ENCODE measurements around the gene MUC3A.
"Not testable (repeated sequence)": the region's sequence is repeated elsewhere in the genome, so short reads cannot be mapped to it uniquely, and the experiment has no call there.

Gene MUC3A

DNA sequence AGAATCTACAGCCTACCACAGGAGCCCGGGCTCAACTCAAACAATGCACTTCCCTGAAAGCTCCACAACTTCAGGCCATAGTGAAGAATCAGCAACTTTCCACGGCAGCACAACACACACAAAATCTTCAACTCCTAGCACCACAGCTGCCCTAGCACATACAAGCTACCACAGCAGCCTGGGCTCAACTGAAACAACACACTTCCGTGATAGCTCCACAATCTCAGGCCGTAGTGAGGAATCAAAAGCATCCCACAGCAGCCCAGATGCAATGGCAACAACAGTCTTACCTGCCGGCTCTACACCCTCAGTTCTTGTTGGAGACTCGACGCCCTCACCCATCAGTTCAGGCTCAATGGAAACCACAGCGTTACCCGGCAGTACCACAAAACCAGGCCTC is 42.3 kb downstream of the MUC3A start:
- no peak overlapping the region for H3K4me3 ChIP-seq (ENCODE audit: insufficient read depth, low read depth, low read length)
- no peaks in the 10 kb centered on the region for H3K27me3 ChIP-seq (ENCODE audit: control insufficient read depth, insufficient read depth, low read length, poor library complexity, severe bottlenecking)
- 93 to 94% methylated on average over 9 of the region's 9 CpGs for WGBS, 2 experiments
- no peak overlapping the region for H3K27ac ChIP-seq (ENCODE audit: insufficient read depth, low read depth, low read length, poor library complexity, severe bottlenecking)
- H3K4me1 ChIP-seq (ENCODE audit: control insufficient read depth, insufficient read depth, low read length) = no peaks in the 10 kb centered on the region
- H3K36me3 ChIP-seq (ENCODE audit: control insufficient read depth, insufficient read depth, low read length) = no peaks in the 10 kb centered on the region
- no peaks in the 10 kb centered on the region for H3K9me3 ChIP-seq (ENCODE audit: control insufficient read depth, low read length)

GRCh38 chr7:100992280-100992679 is 42.9 kb downstream of the MUC3A start:
- not testable (repeated sequence) for H3K27ac ChIP-seq (ENCODE audit: insufficient read depth, low read depth, low read length, poor library complexity, severe bottlenecking)
- 90 to 91% methylated on average over 8 of the region's 12 CpGs for WGBS, 2 experiments

GRCh38 chr7:100994671-100995070 is 45.3 kb downstream of the MUC3A start:
- not testable (repeated sequence) for H3K27me3 ChIP-seq (ENCODE audit: control insufficient read depth, insufficient read depth, low read length, poor library complexity, severe bottlenecking); H3K9me3 ChIP-seq (ENCODE audit: control insufficient read depth, low read length); H3K4me3 ChIP-seq (ENCODE audit: insufficient read depth, low read depth, low read length); H3K27ac ChIP-seq (ENCODE audit: insufficient read depth, low read depth, low read length, poor library complexity, severe bottlenecking); H3K4me1 ChIP-seq (ENCODE audit: control insufficient read depth, insufficient read depth, low read length); H3K36me3 ChIP-seq (ENCODE audit: control insufficient read depth, insufficient read depth, low read length)
- WGBS, 2 experiments = no CpG with 5 or more reads among the region's 9 CpGs

More at GRCh38 chr7:100992280-100992679, 42.9 kb downstream of the MUC3A start:
- H3K36me3 ChIP-seq (ENCODE audit: control insufficient read depth, insufficient read depth, low read length); H3K9me3 ChIP-seq (ENCODE audit: control insufficient read depth, low read length); H3K27me3 ChIP-seq (ENCODE audit: control insufficient read depth, insufficient read depth, low read length, poor library complexity, severe bottlenecking); H3K4me3 ChIP-seq (ENCODE audit: insufficient read depth, low read depth, low read length); H3K4me1 ChIP-seq (ENCODE audit: control insufficient read depth, insufficient read depth, low read length): not testable (repeated sequence)

DNA sequence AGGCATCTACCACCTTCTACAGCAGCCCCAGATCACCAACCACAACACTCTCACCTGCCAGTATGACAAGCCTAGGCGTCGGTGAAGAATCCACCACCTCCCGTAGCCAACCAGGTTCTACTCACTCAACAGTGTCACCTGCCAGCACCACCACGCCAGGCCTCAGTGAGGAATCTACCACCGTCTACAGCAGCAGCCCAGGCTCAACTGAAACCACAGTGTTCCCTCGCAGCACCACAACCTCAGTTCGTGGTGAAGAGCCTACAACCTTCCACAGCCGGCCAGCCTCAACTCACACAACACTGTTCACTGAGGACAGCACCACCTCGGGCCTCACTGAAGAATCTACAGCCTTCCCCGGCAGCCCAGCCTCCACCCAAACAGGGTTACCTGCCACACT is 49.2 kb downstream of the MUC3A start:
- WGBS, 2 experiments = 76 to 93% methylated on average over 2 to 3 of the region's 10 CpGs
- not testable (repeated sequence) for H3K9me3 ChIP-seq (ENCODE audit: control insufficient read depth, low read length); H3K27ac ChIP-seq (ENCODE audit: insufficient read depth, low read depth, low read length, poor library complexity, severe bottlenecking); H3K4me3 ChIP-seq (ENCODE audit: insufficient read depth, low read depth, low read length); H3K4me1 ChIP-seq (ENCODE audit: control insufficient read depth, insufficient read depth, low read length); H3K27me3 ChIP-seq (ENCODE audit: control insufficient read depth, insufficient read depth, low read length, poor library complexity, severe bottlenecking); H3K36me3 ChIP-seq (ENCODE audit: control insufficient read depth, insufficient read depth, low read length)

DNA sequence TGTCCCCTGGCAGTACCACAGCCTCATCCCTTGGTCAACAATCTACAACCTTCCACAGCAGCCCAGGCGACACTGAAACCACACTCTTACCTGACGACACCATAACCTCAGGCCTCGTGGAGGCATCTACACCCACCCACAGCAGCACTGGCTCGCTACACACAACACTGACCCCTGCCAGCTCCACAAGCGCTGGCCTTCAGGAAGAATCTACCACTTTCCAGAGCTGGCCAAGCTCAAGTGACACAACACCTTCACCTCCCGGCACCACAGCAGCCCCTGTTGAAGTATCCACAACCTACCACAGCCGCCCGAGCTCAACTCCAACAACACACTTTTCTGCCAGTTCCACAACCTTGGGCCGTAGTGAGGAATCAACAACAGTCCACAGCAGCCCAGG is 50.0 kb downstream of the MUC3A start:
- not testable (repeated sequence) for H3K36me3 ChIP-seq (ENCODE audit: control insufficient read depth, insufficient read depth, low read length); H3K4me1 ChIP-seq (ENCODE audit: control insufficient read depth, insufficient read depth, low read length); H3K9me3 ChIP-seq (ENCODE audit: control insufficient read depth, low read length); H3K4me3 ChIP-seq (ENCODE audit: insufficient read depth, low read depth, low read length); H3K27ac ChIP-seq (ENCODE audit: insufficient read depth, low read depth, low read length, poor library complexity, severe bottlenecking); H3K27me3 ChIP-seq (ENCODE audit: control insufficient read depth, insufficient read depth, low read length, poor library complexity, severe bottlenecking)
- WGBS, 2 experiments = no CpG with 5 or more reads among the region's 9 CpGs

- H3K4me3 ChIP-seq (ENCODE audit: insufficient read depth, low read depth, low read length); H3K9me3 ChIP-seq (ENCODE audit: control insufficient read depth, low read length): not testable (repeated sequence)
- WGBS, 2 experiments = 88 to 95% methylated on average over 5 to 6 of the region's 10 CpGs
Observed at GRCh38 chr7:101000025-101000424, 50.7 kb downstream of the MUC3A start.

DNA sequence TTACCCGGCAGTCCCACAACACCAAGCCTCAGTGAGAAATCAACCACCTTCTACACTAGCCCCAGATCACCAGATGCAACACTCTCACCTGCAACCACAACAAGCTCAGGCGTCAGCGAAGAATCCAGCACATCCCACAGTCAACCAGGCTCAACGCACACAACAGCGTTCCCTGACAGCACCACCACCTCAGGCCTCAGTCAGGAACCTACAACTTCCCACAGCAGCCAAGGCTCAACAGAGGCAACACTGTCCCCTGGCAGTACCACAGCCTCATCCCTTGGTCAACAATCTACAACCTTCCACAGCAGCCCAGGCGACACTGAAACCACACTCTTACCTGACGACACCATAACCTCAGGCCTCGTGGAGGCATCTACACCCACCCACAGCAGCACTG is 53.0 kb downstream of the MUC3A start:
- not testable (repeated sequence) for H3K9me3 ChIP-seq (ENCODE audit: control insufficient read depth, low read length); H3K36me3 ChIP-seq (ENCODE audit: control insufficient read depth, insufficient read depth, low read length)
- no CpG with 5 or more reads among the region's 8 CpGs for WGBS, 2 experiments

More at GRCh38 chr7:101000025-101000424, 50.7 kb downstream of the MUC3A start:
- H3K27ac ChIP-seq (ENCODE audit: insufficient read depth, low read depth, low read length, poor library complexity, severe bottlenecking); H3K4me1 ChIP-seq (ENCODE audit: control insufficient read depth, insufficient read depth, low read length); H3K36me3 ChIP-seq (ENCODE audit: control insufficient read depth, insufficient read depth, low read length); H3K27me3 ChIP-seq (ENCODE audit: control insufficient read depth, insufficient read depth, low read length, poor library complexity, severe bottlenecking): not testable (repeated sequence)

GRCh38 chr7:101007361-101007760 is 58.0 kb downstream of the MUC3A start:
- not testable (repeated sequence) for H3K27ac ChIP-seq (ENCODE audit: insufficient read depth, low read depth, low read length, poor library complexity, severe bottlenecking)
- WGBS, 2 experiments = 86 to 92% methylated on average over 2 of the region's 2 CpGs

More for the DNA sequence above, 53.0 kb downstream of the MUC3A start:
- H3K4me1 ChIP-seq (ENCODE audit: control insufficient read depth, insufficient read depth, low read length); H3K27ac ChIP-seq (ENCODE audit: insufficient read depth, low read depth, low read length, poor library complexity, severe bottlenecking); H3K4me3 ChIP-seq (ENCODE audit: insufficient read depth, low read depth, low read length); H3K27me3 ChIP-seq (ENCODE audit: control insufficient read depth, insufficient read depth, low read length, poor library complexity, severe bottlenecking): not testable (repeated sequence)

DNA sequence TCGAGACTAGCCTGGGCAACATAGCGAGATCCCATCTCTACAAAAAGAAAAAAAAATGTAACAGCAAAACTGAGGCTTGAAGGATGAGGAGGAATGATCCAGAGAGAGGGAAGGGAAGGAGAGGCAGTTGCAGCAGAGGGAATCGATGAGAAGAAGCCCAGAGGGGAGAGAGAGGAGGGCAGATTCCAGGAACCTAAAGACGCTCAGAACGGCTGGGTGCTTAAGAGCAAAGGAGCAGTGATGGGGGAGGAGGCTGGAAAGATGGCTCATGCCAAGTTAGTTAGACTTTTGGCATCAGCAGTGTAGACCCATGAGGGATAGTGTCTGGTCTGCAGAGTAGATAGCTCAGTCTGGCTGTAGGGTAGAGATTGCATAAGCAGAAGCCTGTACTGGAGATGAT is 60.3 kb downstream of the MUC3A start:
- H3K27ac ChIP-seq (ENCODE audit: insufficient read depth, low read depth, low read length, poor library complexity, severe bottlenecking) = no peak overlapping the region
- no peak overlapping the region for H3K4me3 ChIP-seq (ENCODE audit: insufficient read depth, low read depth, low read length)
- no peaks in the 10 kb centered on the region for H3K27me3 ChIP-seq (ENCODE audit: control insufficient read depth, insufficient read depth, low read length, poor library complexity, severe bottlenecking)
- H3K36me3 ChIP-seq (ENCODE audit: control insufficient read depth, insufficient read depth, low read length) = no peaks in the 10 kb centered on the region
- no peaks in the 10 kb centered on the region for H3K9me3 ChIP-seq (ENCODE audit: control insufficient read depth, low read length)
- no peaks in the 10 kb centered on the region for H3K4me1 ChIP-seq (ENCODE audit: control insufficient read depth, insufficient read depth, low read length)
- 92 to 94% methylated on average over 5 of the region's 5 CpGs for WGBS, 2 experiments

More at GRCh38 chr7:101007361-101007760, 58.0 kb downstream of the MUC3A start:
- not testable (repeated sequence) for H3K4me3 ChIP-seq (ENCODE audit: insufficient read depth, low read depth, low read length); H3K36me3 ChIP-seq (ENCODE audit: control insufficient read depth, insufficient read depth, low read length); H3K4me1 ChIP-seq (ENCODE audit: control insufficient read depth, insufficient read depth, low read length); H3K9me3 ChIP-seq (ENCODE audit: control insufficient read depth, low read length); H3K27me3 ChIP-seq (ENCODE audit: control insufficient read depth, insufficient read depth, low read length, poor library complexity, severe bottlenecking)

DNA sequence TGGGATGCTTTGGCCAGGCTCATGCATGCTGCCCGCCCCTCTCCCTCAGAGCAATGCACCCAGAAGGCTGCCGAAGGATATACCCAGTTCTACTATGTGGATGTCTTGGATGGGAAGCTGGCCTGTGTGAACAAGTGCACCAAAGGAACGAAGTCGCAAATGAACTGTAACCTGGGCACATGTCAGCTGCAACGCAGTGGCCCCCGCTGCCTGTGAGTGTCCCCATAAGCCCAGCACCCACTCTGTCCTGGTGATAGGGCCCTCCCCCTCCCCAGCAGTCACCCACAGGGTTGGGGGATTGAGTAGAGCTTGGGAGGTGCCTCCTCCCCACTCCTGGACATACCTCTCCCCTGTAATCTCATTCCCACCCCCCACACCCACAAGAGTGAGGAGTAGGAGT is 63.6 kb downstream of the MUC3A start:
- H3K36me3 ChIP-seq (ENCODE audit: control insufficient read depth, insufficient read depth, low read length) = no peaks in the 10 kb centered on the region
- no peaks in the 10 kb centered on the region for H3K9me3 ChIP-seq (ENCODE audit: control insufficient read depth, low read length)
- no peak overlapping the region for H3K27ac ChIP-seq (ENCODE audit: insufficient read depth, low read depth, low read length, poor library complexity, severe bottlenecking)
- H3K4me3 ChIP-seq (ENCODE audit: insufficient read depth, low read depth, low read length) = no peak overlapping the region
- peaks cover 9% of the 10 kb centered on the region for H3K4me1 ChIP-seq (ENCODE audit: control insufficient read depth, insufficient read depth, low read length)
- 92% methylated on average over 6 of the region's 6 CpGs for WGBS, 2 experiments
- no peaks in the 10 kb centered on the region for H3K27me3 ChIP-seq (ENCODE audit: control insufficient read depth, insufficient read depth, low read length, poor library complexity, severe bottlenecking)

GRCh38 chr7:101015626-101016025 is 66.3 kb downstream of the MUC3A start:
- peaks cover 20% of the 10 kb centered on the region for H3K4me1 ChIP-seq (ENCODE audit: control insufficient read depth, insufficient read depth, low read length)
- no peak overlapping the region for H3K27ac ChIP-seq (ENCODE audit: insufficient read depth, low read depth, low read length, poor library complexity, severe bottlenecking)
- no peaks in the 10 kb centered on the region for H3K27me3 ChIP-seq (ENCODE audit: control insufficient read depth, insufficient read depth, low read length, poor library complexity, severe bottlenecking)
- no peak overlapping the region for H3K4me3 ChIP-seq (ENCODE audit: insufficient read depth, low read depth, low read length)
- WGBS, 2 experiments = 81 to 88% methylated on average over 8 of the region's 8 CpGs
- H3K36me3 ChIP-seq (ENCODE audit: control insufficient read depth, insufficient read depth, low read length) = no peaks in the 10 kb centered on the region
- H3K9me3 ChIP-seq (ENCODE audit: control insufficient read depth, low read length) = no peaks in the 10 kb centered on the region

Data from ectodermal cell (in vitro differentiated cells).